Spinal cord (tissue), 10 donors: ENCODE results near the gene STAC3. TPM values are rescaled to one million over a fixed set of nuclear protein-coding genes. Genes with fewer than 3 reads are reported as not detected.

Source experiments
- DNase-seq, 6 donors: peaks; one replicate each; pipeline versions ENCODE4 v3.0.0 to v3.0.0-alpha.2; 2013 to 2015; ENCODE audit warnings: low spot score in 6 of 6, low read depth in 4 of 6
- H3K27ac ChIP-seq: one replicate; pipeline ENCODE4 v1.5.1; 2013; ENCODE audit warnings: low read depth, low read length, control low read depth
- H3K27me3 ChIP-seq: one replicate; pipeline ENCODE4 v1.6.1; 2013; ENCODE audit warnings: low read length; ENCODE audit not compliant: control insufficient read depth, insufficient read depth
- H3K36me3 ChIP-seq: one replicate; pipeline ENCODE4 v1.6.1; 2013; ENCODE audit warnings: low read length; ENCODE audit not compliant: control insufficient read depth, insufficient read depth
- H3K4me1 ChIP-seq: one replicate; pipeline ENCODE4 v1.6.1; 2013; ENCODE audit warnings: low read length; ENCODE audit not compliant: control insufficient read depth, insufficient read depth
- H3K4me3 ChIP-seq: one replicate; pipeline ENCODE4 v1.5.1; 2013; ENCODE audit warnings: low read depth, low read length, control low read depth
- H3K9me3 ChIP-seq: one replicate; pipeline ENCODE4 v1.6.1; 2013; ENCODE audit warnings: low read length; ENCODE audit not compliant: control insufficient read depth, insufficient read depth
- WGBS: methylation state at CpG from one replicate; pipeline ENCODE4 v1.1.5; 2013; ENCODE audit warnings: missing lambda C conversion rate; ENCODE audit not compliant: insufficient coverage; 5-methylcytosine and 5-hydroxymethylcytosine counted together
- polyA plus RNA-seq, 2 donors: library from polyadenylated mRNA; unstranded; fragments of 120-200 nt; gene quantifications; one replicate each; pipeline ENCODE4 v1.2.1, GENCODE V29; 2013; ENCODE audit not compliant: insufficient read length in 2 of 2
- total RNA-seq, 2 donors: library from RNA; depleted of rRNA in 1 of 2; stranded (reverse); fragments of 120-200 nt in 1 of 2; fragments of >200 nt in 1 of 2; gene quantifications; one replicate each; pipeline versions ENCODE4 v1.2.3 to v1.2.4, GENCODE V29; 2013 to 2014
- donor health status: healthy.

Gene STAC3
- total and polyA plus RNA-seq, 4 donors: 1.7 to 10.9 (median 3.1) TPM

DNA sequence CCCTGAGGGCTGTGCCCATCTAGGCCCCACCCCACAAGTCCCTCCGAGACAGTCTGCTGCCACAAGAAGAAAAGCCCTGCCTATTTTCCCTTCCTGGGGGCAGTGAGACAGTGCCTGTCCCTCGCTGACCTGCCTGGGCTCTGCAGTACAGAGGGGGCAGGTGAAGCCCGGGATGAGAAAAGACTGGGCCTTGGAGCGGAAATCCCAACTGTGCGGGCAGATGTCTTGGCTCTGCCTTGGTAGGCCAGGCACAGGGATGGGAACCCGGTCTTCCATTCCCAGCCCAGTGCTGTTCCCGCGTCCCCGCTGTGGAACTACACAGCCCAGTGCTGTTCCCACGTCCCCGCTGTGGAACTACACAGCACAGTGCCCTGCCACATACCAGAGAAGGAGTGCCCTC lies 47.2 kb downstream of the STAC3 start:
- Histone ChIP-seq H3K36me3 (peaks cover 97% of the 10 kb centered on the region), H3K9me3 (no peaks in the 10 kb centered on the region), H3K4me3 (no peak overlapping the region), H3K27ac (no peak overlapping the region), H3K27me3 (no peaks in the 10 kb centered on the region), H3K4me1 (peaks cover 6% of the 10 kb centered on the region)
- DNase-seq: no peak
- 83% methylated on average over 11 of the region's 11 CpGs for WGBS

GRCh38 chr12:57203201-57203600 lies 47.8 kb downstream of the STAC3 start:
- WGBS: 89% methylated on average over 21 of the region's 28 CpGs

DNA sequence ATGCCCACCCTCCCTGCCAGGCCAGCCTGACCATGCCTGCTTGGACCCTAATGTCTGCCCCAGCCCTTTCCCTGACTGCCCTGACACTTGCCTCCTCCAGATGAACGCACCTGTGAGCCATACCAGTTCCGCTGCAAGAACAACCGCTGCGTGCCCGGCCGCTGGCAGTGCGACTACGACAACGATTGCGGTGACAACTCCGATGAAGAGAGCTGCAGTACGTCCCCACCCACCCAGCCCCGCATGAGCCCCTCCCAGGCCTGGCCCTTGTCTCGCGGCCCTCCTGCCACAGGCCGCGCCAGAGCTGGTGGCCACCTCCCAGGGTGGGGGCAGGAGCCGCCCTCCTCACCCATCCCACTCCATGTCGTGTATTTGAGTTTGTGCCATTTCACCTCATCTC lies 48.7 kb downstream of the STAC3 start:
- WGBS: 94% methylated on average over 14 of the region's 19 CpGs
- Histone ChIP-seq H3K4me3 (no peak overlapping the region), H3K9me3 (no peaks in the 10 kb centered on the region), H3K4me1 (peaks cover under 1% of the 10 kb centered on the region), H3K27ac (no peak overlapping the region), H3K36me3 (peaks cover 97% of the 10 kb centered on the region), H3K27me3 (no peaks in the 10 kb centered on the region)
- DNase-seq: no peak

More at GRCh38 chr12:57203201-57203600, 47.8 kb downstream of the STAC3 start:
- Histone ChIP-seq H3K9me3 (no peaks in the 10 kb centered on the region), H3K27me3 (no peaks in the 10 kb centered on the region), H3K4me1 (peaks cover 3% of the 10 kb centered on the region), H3K27ac (no peak overlapping the region), H3K4me3 (no peak overlapping the region), H3K36me3 (peaks cover 97% of the 10 kb centered on the region)
- DNase-seq: no peak

DNA sequence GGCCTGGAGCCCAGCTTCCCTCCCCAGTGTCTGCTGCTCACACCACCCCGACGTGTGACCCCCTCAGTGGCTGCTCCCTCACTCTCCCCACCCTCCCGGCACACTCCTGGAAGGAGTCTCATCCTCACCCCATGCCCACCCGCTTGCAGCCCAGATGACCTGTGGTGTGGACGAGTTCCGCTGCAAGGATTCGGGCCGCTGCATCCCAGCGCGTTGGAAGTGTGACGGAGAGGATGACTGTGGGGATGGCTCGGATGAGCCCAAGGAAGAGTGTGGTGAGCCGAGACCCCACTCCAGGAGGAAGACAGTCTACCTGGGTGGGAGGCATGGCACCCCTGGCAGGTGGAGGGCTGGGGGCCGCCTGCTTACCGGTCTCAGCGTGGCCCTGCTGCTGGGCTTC lies 49.4 kb downstream of the STAC3 start:
- Histone ChIP-seq H3K27me3 (no peaks in the 10 kb centered on the region), H3K27ac (no peak overlapping the region), H3K36me3 (peaks cover 100% of the 10 kb centered on the region), H3K4me1 (no peaks in the 10 kb centered on the region), H3K9me3 (no peaks in the 10 kb centered on the region), H3K4me3 (no peak overlapping the region)
- no peak for DNase-seq
- WGBS: 80% methylated on average over 9 of the region's 16 CpGs

DNA sequence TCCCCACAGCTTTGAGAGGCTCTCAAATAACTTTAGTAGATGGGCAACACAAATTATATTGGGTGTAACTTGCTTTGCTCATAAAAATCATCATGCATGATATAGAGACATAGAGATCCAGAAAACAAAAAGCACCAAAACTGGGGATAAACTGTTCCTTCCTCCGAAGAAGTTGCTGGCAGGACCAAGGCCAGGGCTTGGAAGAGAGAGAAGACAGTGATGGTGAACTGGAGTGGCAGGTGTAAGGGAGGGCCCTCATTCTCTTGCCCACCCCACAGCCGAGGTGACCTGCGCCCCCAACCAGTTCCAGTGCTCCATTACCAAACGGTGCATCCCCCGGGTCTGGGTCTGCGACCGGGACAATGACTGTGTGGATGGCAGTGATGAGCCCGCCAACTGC lies 49.8 kb downstream of the STAC3 start:
- H3K9me3 ChIP-seq: no peaks in the 10 kb centered on the region
- H3K4me3 ChIP-seq: no peak overlapping the region
- no peaks in the 10 kb centered on the region for H3K27me3 ChIP-seq
- 85% methylated on average over 6 of the region's 8 CpGs for WGBS
- DNase-seq: no peak
- no peaks in the 10 kb centered on the region for H3K4me1 ChIP-seq
- H3K27ac ChIP-seq: no peak overlapping the region
- H3K36me3 ChIP-seq: peaks cover 100% of the 10 kb centered on the region

- no peak overlapping the region for H3K4me3 ChIP-seq
- WGBS: 92% methylated on average over 14 of the region's 15 CpGs
- no peaks in the 10 kb centered on the region for H3K27me3 ChIP-seq
- no peak overlapping the region for H3K27ac ChIP-seq
- H3K9me3 ChIP-seq: no peaks in the 10 kb centered on the region
- peaks cover 100% of the 10 kb centered on the region for H3K36me3 ChIP-seq
- no peaks in the 10 kb centered on the region for H3K4me1 ChIP-seq
- DNase-seq: no peak
These were observed 50.5 kb downstream of the STAC3 start for GRCh38 chr12:57200497-57200896.

GRCh38 chr12:57199191-57199590 lies 51.8 kb downstream of the STAC3 start:
- Histone ChIP-seq H3K27me3 (no peaks in the 10 kb centered on the region), H3K4me1 (no peaks in the 10 kb centered on the region), H3K36me3 (peaks cover 100% of the 10 kb centered on the region), H3K4me3 (no peak overlapping the region), H3K27ac (no peak overlapping the region), H3K9me3 (no peaks in the 10 kb centered on the region)
- no peak for DNase-seq
- WGBS: 88% methylated on average over 15 of the region's 15 CpGs

GRCh38 chr12:57198329-57198728 lies 52.7 kb downstream of the STAC3 start:
- Histone ChIP-seq H3K27ac (no peak overlapping the region), H3K4me3 (no peak overlapping the region), H3K36me3 (peaks cover 100% of the 10 kb centered on the region), H3K4me1 (no peaks in the 10 kb centered on the region), H3K9me3 (no peaks in the 10 kb centered on the region), H3K27me3 (no peaks in the 10 kb centered on the region)
- no peak for DNase-seq
- WGBS: 95% methylated on average over 17 of the region's 17 CpGs

- WGBS: 94% methylated on average over 22 of the region's 22 CpGs
- H3K36me3 ChIP-seq: peaks cover 100% of the 10 kb centered on the region
These were observed 54.0 kb downstream of the STAC3 start for GRCh38 chr12:57196956-57197355.

GRCh38 chr12:57196439-57196838 lies 54.5 kb downstream of the STAC3 start:
- no peak for DNase-seq
- H3K27me3 ChIP-seq: no peaks in the 10 kb centered on the region
- H3K36me3 ChIP-seq: peaks cover 100% of the 10 kb centered on the region
- H3K4me1 ChIP-seq: no peaks in the 10 kb centered on the region
- H3K4me3 ChIP-seq: no peak overlapping the region
- H3K9me3 ChIP-seq: no peaks in the 10 kb centered on the region
- WGBS: 75% methylated on average over 4 of the region's 4 CpGs
- H3K27ac ChIP-seq: no peak overlapping the region

More at GRCh38 chr12:57196956-57197355, 54.0 kb downstream of the STAC3 start:
- Histone ChIP-seq H3K4me3 (no peak overlapping the region), H3K9me3 (no peaks in the 10 kb centered on the region), H3K4me1 (no peaks in the 10 kb centered on the region), H3K27ac (no peak overlapping the region), H3K27me3 (no peaks in the 10 kb centered on the region)
- DNase-seq: no peak
